Adrenal gland (tissue), 12 donors: ENCODE results near the gene POMGNT1. TPM values are rescaled to one million over a fixed set of nuclear protein-coding genes. Genes with fewer than 3 reads are reported as not detected.

Source experiments
- DNase-seq, 7 donors: peaks; one replicate each; pipeline ENCODE4 v3.0.0-alpha.2; 2019 to 2020
- H3K27ac ChIP-seq, 5 donors: fragments of 200-600 bp; sonication (generic) in 4 of 5; 1 replicate in 3 of 5; 2 replicates in 2 of 5; pipeline versions ENCODE4 v1.5.1 to v1.8.0; 2016 to 2020; ENCODE audit warnings: mild to moderate bottlenecking in 1 of 5
- H3K27me3 ChIP-seq: fragments of 200-600 bp; 2 replicates; pipeline ENCODE4 v1.8.0; 2021
- H3K36me3 ChIP-seq, 2 donors: fragments of 200-600 bp; replicated peaks in 1 of 2; 1 replicate in 1 of 2; 2 replicates in 1 of 2; pipeline versions ENCODE4 v1.5.1 to v1.8.0; 2018 to 2022
- H3K4me1 ChIP-seq, 2 donors: fragments of 200-600 bp; replicated peaks in 1 of 2; 1 replicate in 1 of 2; 2 replicates in 1 of 2; pipeline versions ENCODE4 v1.5.1 to v1.8.0; 2018 to 2021
- H3K4me3 ChIP-seq, 4 donors: fragments of 200-600 bp; sonication (generic) in 3 of 4; one replicate each; pipeline ENCODE4 v1.5.1; 2016 to 2018
- H3K9me3 ChIP-seq, 3 donors: fragments of 200-600 bp; sonication (generic) in 1 of 3; replicated peaks in 1 of 3; 1 replicate in 2 of 3; 2 replicates in 1 of 3; pipeline versions ENCODE4 v1.5.1 to v1.8.0; 2016 to 2021
- CTCF ChIP-seq, 6 experiments: fragments of 450-650 bp in 4 of 6; fragments of 200-600 bp in 2 of 6; sonication (generic) in 1 of 6; IDR thresholded peaks; 1 replicate in 5 of 6; 2 replicates in 1 of 6; pipeline versions ENCODE4 v1.5.1 to v1.8.0; 2016 to 2021; ENCODE audit warnings: antibody characterized with exemption in 6 of 6, mild to moderate bottlenecking in 2 of 6, moderate library complexity in 1 of 6
- POLR2A ChIP-seq, 2 donors: fragments of 450-650 bp; IDR thresholded peaks; one replicate each; pipeline ENCODE4 v1.6.1; 2017; ENCODE audit warnings: antibody characterized with exemption in 2 of 2, mild to moderate bottlenecking in 2 of 2, moderate library complexity in 1 of 2
- WGBS, 4 donors: extraction: QIAGEN DNeasy Blood & Tissue Kit in 2 of 4; methylation state at CpG; one replicate each; pipeline versions ENCODE4 v1.1.5 to v1.1.7; 2013 to 2017; 5-methylcytosine and 5-hydroxymethylcytosine counted together
- intact Hi-C, 2 donors: fragments of 100-400 bp; cut with DNase I; formaldehyde crosslinking; loops; one replicate each; pipeline versions ENCODE4 v1.14.1 to v1.15.0; 2022 to 2023
- polyA plus RNA-seq, 3 donors: library from polyadenylated mRNA; stranded (reverse); fragments of 200-250 nt in 2 of 3; fragments of 350-450 nt in 1 of 3; fragmentation: Illumina TruSeq in 1 of 3; extraction: RNeasy Lipid Tissue Mini Kit (QIAGEN cat#74804) in 1 of 3; gene quantifications; one replicate each; pipeline ENCODE4 v1.2.3, GENCODE V29; 2013 to 2014
- total RNA-seq, 9 donors: library from RNA; depleted of rRNA in 4 of 9; stranded (reverse); fragments of >200 nt in 4 of 9; fragments of 120-200 nt in 1 of 9; fragmentation: NEBNext Ultra II Directional in 1 of 9; extraction: Animal tissue kit (Norgen Biotek cat#: 25700) in 1 of 9; gene quantifications; one replicate each; pipeline versions ENCODE4 v1.1.0 to v1.2.4, GENCODE V29; 2013 to 2023
- donor health status: healthy with polysubstance abuse.
- donor health status: Bipolar disorder and iron deficiency.
- donor health status: DM: yes; HTN: yes; CAD: no.
- donor health status: DM: no; HTN: no; CAD: no.
- donor health status: DM: no; HTN: no; CAD: no.
- donor health status: DM: yes; HTN: yes; CAD: no.

Gene POMGNT1
- total and polyA plus RNA-seq, 12 donors: 44.6 to 149 (median 84.5) TPM

GRCh38 chr1:46158312-46159281 lies 39.6 kb downstream of the POMGNT1 start:
- WGBS, 4 donors: 86 to 95% (median 90%) methylated on average over 13 of the region's 13 CpGs
- H3K9me3 ChIP-seq: no peaks in the 10 kb centered on the region
- no peak overlapping the region for H3K27ac ChIP-seq
- no peaks in the 10 kb centered on the region for H3K27me3 ChIP-seq
- TF ChIP-seq POLR2A (IDR thresholded peaks at IDR 0.05): no peak
- TF ChIP-seq CTCF (IDR thresholded peaks at IDR 0.05): no peak
- intact Hi-C loops: no loop called here
- no peaks in the 10 kb centered on the region for H3K4me1 ChIP-seq
- no peak for DNase-seq
- no peak overlapping the region for H3K4me3 ChIP-seq
- no peaks in the 10 kb centered on the region for H3K36me3 ChIP-seq

- no peak for TF ChIP-seq POLR2A (IDR thresholded peaks at IDR 0.05)
- TF ChIP-seq CTCF (IDR thresholded peaks at IDR 0.05): no peak
- Histone ChIP-seq H3K9me3 (no peaks in the 10 kb centered on the region), H3K36me3 (no peaks in the 10 kb centered on the region), H3K4me1 (no peaks in the 10 kb centered on the region), H3K27me3 (no peaks in the 10 kb centered on the region), H3K27ac (no peak overlapping the region), H3K4me3 (no peak overlapping the region)
- intact Hi-C loops: no loop called here
- DNase-seq: no peak
- 76 to 100% (median 95%) methylated on average over 1 of the region's 1 CpG for WGBS, 4 donors
Measured at GRCh38 chr1:46157916-46158311, 40.3 kb downstream of the POMGNT1 start.

- no peaks in the 10 kb centered on the region for H3K9me3 ChIP-seq
- TF ChIP-seq POLR2A (IDR thresholded peaks at IDR 0.05) (no peak), CTCF (IDR thresholded peaks at IDR 0.05) (no peak)
- H3K27me3 ChIP-seq: no peaks in the 10 kb centered on the region
- no peak overlapping the region for H3K27ac ChIP-seq
- DNase-seq: no peak
- H3K4me3 ChIP-seq: no peak overlapping the region
- 92 to 100% (median 96%) methylated on average over 1 of the region's 1 CpG for WGBS, 4 donors
- intact Hi-C loops: no loop called here
- no peaks in the 10 kb centered on the region for H3K36me3 ChIP-seq
- no peaks in the 10 kb centered on the region for H3K4me1 ChIP-seq
Measured at GRCh38 chr1:46153732-46154131, 44.5 kb downstream of the POMGNT1 start.

- Histone ChIP-seq H3K27me3 (no peaks in the 10 kb centered on the region), H3K9me3 (no peaks in the 10 kb centered on the region), H3K27ac (no peak overlapping the region), H3K36me3 (no peaks in the 10 kb centered on the region), H3K4me1 (no peaks in the 10 kb centered on the region), H3K4me3 (no peak overlapping the region)
- TF ChIP-seq CTCF (IDR thresholded peaks at IDR 0.05) (no peak), POLR2A (IDR thresholded peaks at IDR 0.05) (no peak)
- 97 to 100% (median 100%) methylated on average over 1 of the region's 1 CpG for WGBS, 4 donors
- intact Hi-C loops: no loop called here
- no peak for DNase-seq
Measured at GRCh38 chr1:46153228-46153627, 45.0 kb downstream of the POMGNT1 start.
